GM23248 (cell line): ENCODE data around the gene LRRC7. TPM values are rescaled to one million over a fixed set of nuclear protein-coding genes. Genes with fewer than 3 reads are reported as not detected.

ENCODE experiments used
- DNase-seq: peaks from one replicate; pipeline ENCODE4 v3.0.0-alpha.2; 2015
- H2AFZ ChIP-seq: fragments of 200-600 bp; sonication (generic); 2 replicates; pipeline ENCODE4 v1.6.1; 2016; ENCODE audit warnings: antibody characterized with exemption
- H3F3A ChIP-seq: fragments of 200-600 bp; sonication (generic); 2 replicates; pipeline ENCODE4 v1.6.1; 2016; ENCODE audit warnings: mild to moderate bottlenecking, antibody characterized with exemption, mixed run types; ENCODE audit not compliant: insufficient read depth
- H3K27ac ChIP-seq: fragments of 200-600 bp; sonication (generic); 2 replicates; pipeline ENCODE4 v1.5.1; 2016; ENCODE audit warnings: mild to moderate bottlenecking
- H3K27me3 ChIP-seq: fragments of 200-600 bp; sonication (generic); replicated peaks from 2 replicates; pipeline ENCODE4 v1.6.1; 2016; ENCODE audit warnings: mild to moderate bottlenecking; ENCODE audit not compliant: insufficient read depth
- H3K36me3 ChIP-seq: fragments of 200-600 bp; sonication (generic); 2 replicates; pipeline ENCODE4 v1.6.1; 2016; ENCODE audit warnings: low read depth, mild to moderate bottlenecking
- H3K4me1 ChIP-seq: fragments of 200-600 bp; sonication (generic); 2 replicates; pipeline ENCODE4 v1.6.1; 2016; ENCODE audit warnings: mild to moderate bottlenecking; ENCODE audit not compliant: insufficient read depth
- H3K4me2 ChIP-seq: fragments of 200-600 bp; sonication (generic); one replicate; pipeline ENCODE4 v1.6.1; 2016; ENCODE audit warnings: mild to moderate bottlenecking; ENCODE audit not compliant: unreplicated experiment
- H3K4me3 ChIP-seq: fragments of 200-600 bp; sonication (generic); 2 replicates; pipeline ENCODE4 v1.5.1; 2016; ENCODE audit warnings: mild to moderate bottlenecking
- H3K79me2 ChIP-seq: fragments of 200-600 bp; sonication (generic); 2 replicates; pipeline ENCODE4 v1.6.1; 2016; ENCODE audit warnings: mild to moderate bottlenecking; ENCODE audit not compliant: insufficient read depth
- H3K9ac ChIP-seq: fragments of 200-600 bp; sonication (generic); 2 replicates; pipeline ENCODE4 v1.6.1; 2016; ENCODE audit warnings: mild to moderate bottlenecking
- H3K9me2 ChIP-seq: fragments of 200-600 bp; sonication (generic); 2 replicates; pipeline ENCODE4 v1.6.1; 2016; ENCODE audit warnings: mixed run types, mild to moderate bottlenecking, moderate library complexity; ENCODE audit not compliant: insufficient read depth
- H3K9me3 ChIP-seq: fragments of 200-600 bp; sonication (generic); one replicate; pipeline ENCODE4 v1.6.1; 2017; ENCODE audit warnings: low read depth
- H4K20me1 ChIP-seq: fragments of 200-600 bp; sonication (generic); 2 replicates; pipeline ENCODE4 v1.6.0; 2016; ENCODE audit not compliant: insufficient read depth
- EZH2 ChIP-seq: fragments of 200-600 bp; sonication (generic); IDR thresholded peaks from 2 replicates; pipeline ENCODE4 v1.6.1; 2018; ENCODE audit warnings: antibody characterized with exemption, mild to moderate bottlenecking; ENCODE audit not compliant: insufficient read depth, poor library complexity, severe bottlenecking
- EZH2phosphoT487 ChIP-seq: fragments of 200-600 bp; sonication (generic); IDR thresholded peaks from 2 replicates; pipeline ENCODE4 v1.6.1; 2018; ENCODE audit warnings: antibody characterized with exemption, moderate library complexity, mild to moderate bottlenecking, low read depth; ENCODE audit not compliant: insufficient read depth
- WGBS, 2 experiments: methylation state at CpG; one replicate each; pipeline ENCODE4 v1.1.6; 2015 to 2017; ENCODE audit warnings: low lambda C conversion rate in 2 of 2, low coverage in 1 of 2; ENCODE audit errors: missing lambda C conversion rate in 2 of 2; 5-methylcytosine and 5-hydroxymethylcytosine counted together
- in situ Hi-C: fragments of 300-500 bp; cut with MboI; formaldehyde crosslinking; loops from 2 replicates; pipeline ENCODE4 v1.15.0; 2020
- polyA plus RNA-seq: library from polyadenylated mRNA; unstranded; fragments of >200 nt; fragmentation: Nextera tagmentation; extraction: Ambion mirVana; gene quantifications from 2 replicates; pipeline ENCODE4 v1.2.1, GENCODE V29; 2016
- total RNA-seq: library from RNA; depleted of rRNA; stranded (reverse); fragments of >200 nt; shearing (Covaris generic); gene quantifications from 2 replicates; pipeline ENCODE4 v1.2.3, GENCODE V29; 2014

LRRC7 gene
- total and polyA plus RNA-seq, 2 experiments from 2014 or later = 0.29 TPM; not detected in 1

GRCh38 chr1:69743146-69743545, 175.4 kb downstream of the LRRC7 start:
- no peak overlapping the region for H3K9ac ChIP-seq
- H3K9me3 ChIP-seq = no peaks in the 10 kb centered on the region
- H3K4me3 ChIP-seq = no peak overlapping the region
- in situ Hi-C loops = loop anchor here (25.0 kb wide), 1 partner anchor 1281 kb away; no protein-coding TSS in a partner anchor
- no peaks in the 10 kb centered on the region for H3F3A ChIP-seq
- H3K4me1 ChIP-seq = no peaks in the 10 kb centered on the region
- no peak overlapping the region for H3K27ac ChIP-seq
- no peaks in the 10 kb centered on the region for H4K20me1 ChIP-seq
- TF ChIP-seq EZH2phosphoT487 (no peak), EZH2 (no peak)
- H3K79me2 ChIP-seq = no peaks in the 10 kb centered on the region
- DNase-seq = no peak
- H2AFZ ChIP-seq = no peak overlapping the region
- no peak overlapping the region for H3K4me2 ChIP-seq
- no peaks in the 10 kb centered on the region for H3K9me2 ChIP-seq
- H3K36me3 ChIP-seq = no peaks in the 10 kb centered on the region
- no peaks in the 10 kb centered on the region for H3K27me3 ChIP-seq
- WGBS, 2 experiments = 90 to 95% methylated on average over 3 of the region's 3 CpGs

- no peaks in the 10 kb centered on the region for H3K9me2 ChIP-seq
Observed at GRCh38 chr1:69744381-69744780, 176.7 kb downstream of the LRRC7 start.

GRCh38 chr1:69747207-69747606, 179.5 kb downstream of the LRRC7 start:
- no peaks in the 10 kb centered on the region for H3K9me3 ChIP-seq
- WGBS, 2 experiments = 88 to 92% methylated on average over 2 of the region's 2 CpGs
- no peak overlapping the region for H3K27ac ChIP-seq
- no peaks in the 10 kb centered on the region for H3K27me3 ChIP-seq
- H3K4me1 ChIP-seq = no peaks in the 10 kb centered on the region
- H3K4me3 ChIP-seq = no peak overlapping the region
- H3K36me3 ChIP-seq = no peaks in the 10 kb centered on the region
- no peaks in the 10 kb centered on the region for H3K9me2 ChIP-seq
- H3K9ac ChIP-seq = no peak overlapping the region
- TF ChIP-seq EZH2phosphoT487 (no peak), EZH2 (no peak)
- H4K20me1 ChIP-seq = no peaks in the 10 kb centered on the region
- DNase-seq = no peak
- in situ Hi-C loops = loop anchor here (25.0 kb wide), 1 partner anchor 1285 kb away; no protein-coding TSS in a partner anchor
- H3K79me2 ChIP-seq = no peaks in the 10 kb centered on the region
- no peak overlapping the region for H3K4me2 ChIP-seq
- H3F3A ChIP-seq = no peaks in the 10 kb centered on the region
- no peak overlapping the region for H2AFZ ChIP-seq

More at GRCh38 chr1:69744381-69744780, 176.7 kb downstream of the LRRC7 start:
- no peaks in the 10 kb centered on the region for H3K27me3 ChIP-seq
- H3K4me2 ChIP-seq = no peak overlapping the region
- no peak overlapping the region for H2AFZ ChIP-seq
- H3K4me1 ChIP-seq = no peaks in the 10 kb centered on the region
- H3K9ac ChIP-seq = no peak overlapping the region
- no peaks in the 10 kb centered on the region for H3K36me3 ChIP-seq
- no peaks in the 10 kb centered on the region for H3F3A ChIP-seq
- no peak overlapping the region for H3K4me3 ChIP-seq
- no peaks in the 10 kb centered on the region for H3K9me3 ChIP-seq
- H3K27ac ChIP-seq = no peak overlapping the region
- no peaks in the 10 kb centered on the region for H3K79me2 ChIP-seq
- no peak for DNase-seq
- no peaks in the 10 kb centered on the region for H4K20me1 ChIP-seq
- in situ Hi-C loops = loop anchor here (25.0 kb wide), 1 partner anchor 1282 kb away; no protein-coding TSS in a partner anchor
- no peak for TF ChIP-seq EZH2
- no peak for TF ChIP-seq EZH2phosphoT487
- 63 to 64% methylated on average over 2 of the region's 2 CpGs for WGBS, 2 experiments

- Histone ChIP-seq H4K20me1 (no peaks in the 10 kb centered on the region), H3K9me2 (no peaks in the 10 kb centered on the region), H3K4me1 (no peaks in the 10 kb centered on the region), H3K4me2 (no peak overlapping the region), H3K79me2 (no peaks in the 10 kb centered on the region), H3K9ac (no peak overlapping the region), H3K4me3 (no peak overlapping the region), H3K36me3 (no peaks in the 10 kb centered on the region), H3K27ac (no peak overlapping the region), H3F3A (no peaks in the 10 kb centered on the region), H3K27me3 (no peaks in the 10 kb centered on the region; the same call in 1 of the 2 replicates), H2AFZ (no peak overlapping the region), H3K9me3 (no peaks in the 10 kb centered on the region)
- in situ Hi-C loops = no loop called here
- no peak for DNase-seq
- WGBS, 2 experiments = 76 to 79% methylated on average over 1 of the region's 1 CpG
- TF ChIP-seq EZH2phosphoT487 (no peak), EZH2 (no peak)
Observed at GRCh38 chr1:69750638-69751037, 182.9 kb downstream of the LRRC7 start.

GRCh38 chr1:69752831-69753230, 185.1 kb downstream of the LRRC7 start:
- no peaks in the 10 kb centered on the region for H3F3A ChIP-seq
- no peak overlapping the region for H3K9ac ChIP-seq
- H3K9me3 ChIP-seq = no peaks in the 10 kb centered on the region
- no peaks in the 10 kb centered on the region for H3K9me2 ChIP-seq
- H3K4me3 ChIP-seq = no peak overlapping the region
- 65 to 66% methylated on average over 2 of the region's 2 CpGs for WGBS, 2 experiments
- TF ChIP-seq EZH2phosphoT487 = no peak
- TF ChIP-seq EZH2 = no peak
- in situ Hi-C loops = no loop called here
- no peak for DNase-seq
- H3K36me3 ChIP-seq = no peaks in the 10 kb centered on the region
- H3K4me2 ChIP-seq = no peak overlapping the region
- no peaks in the 10 kb centered on the region; the same call in 1 of the 2 replicates for H3K27me3 ChIP-seq
- H3K4me1 ChIP-seq = no peaks in the 10 kb centered on the region
- no peak overlapping the region for H3K27ac ChIP-seq
- H4K20me1 ChIP-seq = no peaks in the 10 kb centered on the region
- no peaks in the 10 kb centered on the region for H3K79me2 ChIP-seq
- H2AFZ ChIP-seq = no peak overlapping the region
